ENCODE results near the gene OR51V1.
"Not testable (repeated sequence)": the region's sequence is repeated elsewhere in the genome, so short reads cannot be mapped to it uniquely, and the experiment has no call there.

OR51V1 gene, protein sequence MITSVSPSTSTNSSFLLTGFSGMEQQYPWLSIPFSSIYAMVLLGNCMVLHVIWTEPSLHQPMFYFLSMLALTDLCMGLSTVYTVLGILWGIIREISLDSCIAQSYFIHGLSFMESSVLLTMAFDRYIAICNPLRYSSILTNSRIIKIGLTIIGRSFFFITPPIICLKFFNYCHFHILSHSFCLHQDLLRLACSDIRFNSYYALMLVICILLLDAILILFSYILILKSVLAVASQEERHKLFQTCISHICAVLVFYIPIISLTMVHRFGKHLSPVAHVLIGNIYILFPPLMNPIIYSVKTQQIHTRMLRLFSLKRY

DNA sequence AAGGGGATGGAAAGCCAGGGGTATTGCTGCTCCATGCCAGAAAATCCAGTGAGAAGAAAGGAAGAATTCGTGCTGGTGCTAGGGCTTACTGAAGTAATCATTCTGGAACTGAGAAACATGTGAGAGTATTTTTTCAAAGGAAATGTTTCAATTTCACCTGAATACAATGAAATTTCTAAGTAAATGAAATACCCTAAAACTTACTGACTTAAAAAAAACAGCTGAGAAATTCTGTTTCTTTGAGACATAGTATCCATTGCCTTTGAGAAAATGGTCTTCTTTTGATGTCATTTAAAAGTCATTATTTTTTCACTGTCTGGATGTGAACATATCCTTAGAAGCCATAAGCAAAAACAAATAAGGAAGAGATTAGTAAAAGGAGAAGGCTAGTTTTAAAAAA lies at the start of gene OR51V1:
Gene OR51V1, minus strand, starts transcription at position 101 of the 400 bp plus-strand sequence. Its CDS starts 0 bp downstream, at position 101.
- no peak within 1 kb of the TSS for H3K4me3 ChIP-seq (ENCODE audit: low read length)
- TF ChIP-seq ZNF274 (IDR thresholded peaks at IDR 0.05; ENCODE audit: low read depth, low read length), result no peak

DNA sequence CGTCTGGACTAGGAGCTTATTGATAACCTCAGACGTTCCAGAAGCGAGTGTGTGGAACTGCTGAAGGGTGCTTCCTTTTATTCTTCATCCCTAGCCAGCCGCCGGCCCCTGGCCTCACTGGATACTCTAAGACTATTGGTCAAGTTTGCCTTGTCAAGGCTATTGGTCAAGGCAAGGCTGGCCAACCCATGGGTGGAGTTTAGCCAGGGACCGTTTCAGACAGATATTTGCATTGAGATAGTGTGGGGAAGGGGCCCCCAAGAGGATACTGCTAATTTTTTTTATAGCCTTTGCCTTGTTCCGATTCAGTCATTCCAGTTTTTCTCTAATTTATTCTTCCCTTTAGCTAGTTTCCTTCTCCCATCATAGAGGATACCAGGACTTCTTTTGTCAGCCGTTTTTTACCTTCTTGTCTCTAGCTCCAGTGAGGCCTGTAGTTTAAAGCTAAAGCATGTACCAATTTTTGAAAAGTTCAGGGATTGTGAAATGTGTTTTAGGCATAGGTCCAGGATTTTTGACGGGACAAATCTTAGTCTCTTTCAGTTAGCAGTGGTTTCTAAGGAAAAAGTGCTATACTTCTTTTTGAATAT lies 49.4 kb upstream of the OR51V1 start, which contains the start of gene HBG1:
Gene HBG1, minus strand, starts transcription at position 51 of the 590 bp plus-strand sequence. CDS start 53 bp downstream, outside the sequence.
- not testable (repeated sequence) for H3K4me3 ChIP-seq (ENCODE audit: low read length)

DNA sequence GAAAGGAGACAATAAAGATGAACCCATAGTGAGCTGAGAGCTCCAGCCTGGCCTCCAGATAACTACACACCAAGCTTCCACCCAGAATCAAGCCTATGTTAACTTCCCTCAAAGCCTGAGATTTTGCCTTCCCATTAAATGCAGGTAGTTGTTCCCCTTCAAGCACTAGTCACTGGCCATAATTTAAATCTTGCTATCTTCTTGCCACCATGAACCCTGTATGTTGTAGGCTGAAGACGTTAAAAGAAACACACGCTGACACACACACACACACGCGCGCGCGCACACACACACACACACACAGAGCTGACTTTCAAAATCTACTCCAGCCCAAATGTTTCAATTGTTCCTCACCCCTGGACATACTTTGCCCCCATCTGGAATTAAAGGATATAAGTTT lies 48.0 kb upstream of the OR51V1 start:
- not testable (repeated sequence) for H3K4me3 ChIP-seq (ENCODE audit: low read length)

DNA sequence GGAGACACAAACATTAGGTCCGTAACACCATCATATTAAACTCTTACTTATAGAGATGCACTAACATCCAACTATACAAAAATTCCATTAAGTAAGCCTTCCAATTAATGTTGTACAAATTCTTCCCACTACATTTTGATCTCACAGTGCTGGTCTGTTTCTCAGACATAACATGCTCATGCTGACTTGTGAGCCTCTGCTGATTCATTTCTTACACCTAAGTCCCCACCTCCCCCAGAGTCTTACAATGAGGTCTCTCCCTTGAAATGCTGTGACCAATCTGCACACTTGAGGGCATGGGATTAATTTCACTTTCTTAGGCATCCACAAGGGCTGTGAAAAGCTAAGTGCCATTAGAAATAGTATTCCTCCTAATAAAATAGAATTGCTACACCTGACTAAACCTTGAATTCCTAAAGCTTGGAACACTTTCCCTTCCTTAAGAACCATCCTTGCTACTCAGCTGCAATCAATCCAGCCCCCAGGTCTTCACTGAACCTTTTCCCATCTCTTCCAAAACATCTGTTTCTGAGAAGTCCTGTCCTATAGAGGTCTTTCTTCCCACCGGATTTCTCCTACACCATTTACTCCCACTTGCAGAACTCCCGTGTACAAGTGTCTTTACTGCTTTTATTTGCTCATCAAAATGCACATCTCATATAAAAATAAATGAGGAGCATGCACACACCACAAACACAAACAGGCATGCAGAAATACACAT lies 47.1 kb upstream of the OR51V1 start:
- TF ChIP-seq ZNF274 (IDR thresholded peaks at IDR 0.05; ENCODE audit: low read depth, low read length), result no peak

DNA sequence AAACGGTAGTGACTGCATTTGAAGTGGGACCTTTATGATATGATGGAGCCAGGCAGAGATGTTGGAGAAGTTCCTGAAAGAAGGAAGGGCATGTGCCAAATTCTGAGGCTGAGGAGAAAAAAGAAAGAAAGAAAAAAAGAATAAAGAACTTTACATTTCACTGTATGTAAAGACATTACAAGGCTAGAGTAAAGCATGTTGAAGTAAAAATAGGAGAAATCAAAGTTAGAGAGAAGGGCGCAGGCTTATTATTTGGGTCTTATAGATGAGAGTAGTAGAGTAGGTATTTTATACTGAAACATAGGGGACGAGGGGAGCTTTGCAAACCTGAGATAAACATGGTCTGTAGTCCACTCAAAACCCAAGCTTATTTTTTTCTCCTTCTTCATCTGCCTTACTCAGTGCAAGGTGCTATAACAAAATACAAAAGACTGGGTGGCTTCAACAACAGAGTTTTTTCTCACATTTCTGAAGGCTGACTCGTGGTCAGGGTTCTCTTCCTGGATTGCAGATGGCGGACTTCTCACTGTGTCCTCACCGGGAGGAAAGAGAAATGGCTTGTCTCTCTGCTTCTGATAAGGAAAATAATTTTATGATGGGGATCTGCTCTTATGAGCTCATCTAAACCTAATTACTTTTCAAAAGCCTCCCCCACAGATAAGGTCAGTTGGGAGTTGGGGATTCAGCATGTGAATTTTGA lies 46.4 kb upstream of the OR51V1 start:
- H3K4me3 ChIP-seq (ENCODE audit: low read length), result no peak overlapping the region
- TF ChIP-seq ZNF274 (IDR thresholded peaks at IDR 0.05; ENCODE audit: low read depth, low read length), result no peak

More for the DNA sequence above, 47.1 kb upstream of the OR51V1 start:
- H3K4me3 ChIP-seq (ENCODE audit: low read length), result no peak overlapping the region

DNA sequence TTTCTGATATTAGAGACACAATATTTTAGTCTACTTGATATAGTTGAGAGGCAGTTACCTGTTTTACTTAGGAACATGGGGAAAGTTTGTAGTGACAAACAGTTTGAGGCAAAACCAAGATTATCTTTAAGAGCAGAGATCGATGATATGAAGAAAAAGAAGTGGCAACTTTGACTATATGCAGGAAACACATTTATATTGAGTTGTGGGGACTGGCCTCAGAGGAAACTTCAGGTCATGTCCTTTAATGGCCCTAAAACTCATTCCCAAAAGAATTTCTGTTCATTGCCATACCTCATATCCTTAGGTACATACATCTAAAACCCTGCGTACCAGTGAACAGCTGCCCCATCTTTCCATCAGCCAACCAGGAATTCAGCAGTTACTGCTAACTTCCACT lies 44.7 kb upstream of the OR51V1 start:
- no peak overlapping the region for H3K4me3 ChIP-seq (ENCODE audit: low read length)
- TF ChIP-seq ZNF274 (IDR thresholded peaks at IDR 0.05; ENCODE audit: low read depth, low read length), result no peak

DNA sequence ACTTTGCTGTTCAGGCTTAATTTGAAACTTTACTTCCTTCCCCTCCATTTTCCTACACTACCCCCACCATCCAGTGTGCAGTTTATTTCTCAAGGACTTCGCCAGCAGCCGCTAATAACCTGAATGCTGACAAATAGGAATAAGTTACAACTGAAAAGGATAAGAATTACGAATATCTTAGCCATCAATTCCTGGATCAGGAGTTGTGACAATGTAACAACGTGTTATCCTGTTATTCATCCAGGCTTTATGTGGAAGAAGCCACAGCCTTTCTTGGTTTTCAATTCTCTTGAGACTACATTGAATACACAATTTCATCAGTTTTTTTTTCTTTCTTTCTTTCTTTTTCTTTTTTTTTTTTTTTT lies 43.3 kb upstream of the OR51V1 start:
- no peak for TF ChIP-seq ZNF274 (IDR thresholded peaks at IDR 0.05; ENCODE audit: low read depth, low read length)
- no peak overlapping the region for H3K4me3 ChIP-seq (ENCODE audit: low read length)

DNA sequence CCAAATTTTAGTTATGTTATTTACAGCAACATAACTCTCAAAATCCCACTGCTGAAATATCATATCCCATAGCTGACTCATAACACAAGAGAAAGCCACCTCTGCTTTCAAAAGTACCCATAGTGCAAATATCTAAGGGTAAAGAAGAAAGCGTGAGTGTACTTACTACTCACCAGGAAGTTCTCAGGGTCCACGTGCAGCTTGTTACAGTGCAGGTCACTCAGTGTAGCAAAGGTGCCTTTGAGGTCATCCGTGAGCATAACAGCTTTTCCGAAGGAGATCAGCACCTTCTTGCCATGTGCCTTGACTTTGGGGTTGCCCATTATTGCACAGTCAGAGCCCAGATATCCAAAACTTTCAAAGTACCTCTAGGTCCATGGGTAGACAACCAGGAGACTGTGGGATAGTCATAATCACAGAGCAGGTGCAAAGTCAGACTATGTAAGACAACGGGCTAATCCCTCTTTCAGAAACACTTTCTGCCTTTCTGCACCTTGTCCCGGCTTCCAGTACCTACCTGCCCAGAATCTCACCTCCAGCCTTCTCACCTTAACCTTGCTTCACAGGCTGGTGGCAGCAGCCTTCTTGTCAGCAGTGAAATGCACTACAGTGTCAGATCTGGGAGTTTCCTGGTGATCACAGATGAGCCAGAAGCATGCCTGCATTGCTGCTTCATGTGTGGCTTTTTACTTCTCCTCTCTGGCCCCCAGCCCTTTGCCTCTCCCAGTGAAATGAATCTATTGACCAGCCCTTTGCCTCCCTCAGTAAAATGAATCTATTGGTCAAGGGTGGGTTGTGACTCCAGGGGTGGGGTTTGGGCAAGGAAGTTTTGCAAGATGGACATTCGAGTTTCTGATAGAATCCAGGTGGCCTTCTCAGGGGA lies 42.7 kb upstream of the OR51V1 start:
- no peak for TF ChIP-seq ZNF274 (IDR thresholded peaks at IDR 0.05; ENCODE audit: low read depth, low read length)
- no peak overlapping the region for H3K4me3 ChIP-seq (ENCODE audit: low read length)

DNA sequence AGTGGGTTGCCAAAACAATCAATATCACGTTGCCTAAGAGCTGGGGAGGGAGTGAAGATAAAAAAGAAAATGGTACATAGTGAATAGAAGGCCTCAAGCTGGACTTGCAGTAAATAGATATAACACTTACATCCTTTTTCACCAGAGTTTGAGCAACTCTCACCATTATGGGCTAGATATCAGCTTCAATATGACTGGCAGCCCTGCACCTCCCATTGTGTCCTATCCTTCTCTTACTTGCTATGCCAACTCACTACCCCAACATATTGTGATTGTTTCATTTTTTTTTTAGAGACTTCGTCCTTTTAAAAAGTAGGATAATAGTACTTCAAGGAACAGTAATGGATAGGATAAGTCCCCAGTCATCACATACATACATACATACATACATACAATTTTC lies 41.7 kb upstream of the OR51V1 start:
- TF ChIP-seq ZNF274 (IDR thresholded peaks at IDR 0.05; ENCODE audit: low read depth, low read length), result no peak
- no peak overlapping the region for H3K4me3 ChIP-seq (ENCODE audit: low read length)

DNA sequence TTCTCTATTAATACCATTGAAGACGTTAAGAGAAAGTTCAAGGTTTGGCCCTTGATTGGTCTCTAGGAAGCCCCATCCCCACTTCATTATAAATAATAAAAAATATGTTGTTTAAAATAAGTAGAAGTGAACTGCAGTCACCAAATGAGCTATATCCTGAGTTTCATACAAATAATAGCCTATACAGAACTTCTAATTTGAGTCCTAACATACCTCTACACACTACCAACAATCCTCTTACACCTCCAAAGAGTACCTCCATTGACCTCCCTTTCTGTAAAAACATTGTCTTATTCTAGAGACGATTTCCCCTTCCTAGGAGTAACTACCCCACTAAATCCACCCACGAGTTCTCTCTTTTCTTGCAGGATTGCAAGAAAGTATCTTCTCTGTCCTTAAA lies 41.0 kb upstream of the OR51V1 start:
- TF ChIP-seq ZNF274 (IDR thresholded peaks at IDR 0.05; ENCODE audit: low read depth, low read length), result no peak
- no peak overlapping the region for H3K4me3 ChIP-seq (ENCODE audit: low read length)

DNA sequence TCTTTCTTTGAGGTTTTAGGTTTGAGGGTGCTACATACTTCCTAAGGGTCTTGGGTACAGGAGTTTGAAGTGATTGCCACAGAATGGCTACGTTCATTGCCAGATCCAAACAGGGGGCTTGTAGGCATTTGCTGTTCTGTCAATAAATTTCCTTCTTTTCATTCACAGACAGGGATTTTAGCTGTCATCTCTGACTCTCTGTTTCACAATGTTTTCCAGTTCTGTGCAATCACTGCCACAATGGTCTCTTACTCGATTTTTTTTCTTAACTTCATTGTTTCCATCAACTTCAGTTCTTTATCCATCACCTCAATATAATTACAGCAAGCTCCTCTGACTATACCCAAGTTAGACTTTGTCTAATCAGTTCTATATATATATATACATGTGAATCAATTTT lies 40.0 kb upstream of the OR51V1 start:
- H3K4me3 ChIP-seq (ENCODE audit: low read length), result no peak overlapping the region
- no peak for TF ChIP-seq ZNF274 (IDR thresholded peaks at IDR 0.05; ENCODE audit: low read depth, low read length)

DNA sequence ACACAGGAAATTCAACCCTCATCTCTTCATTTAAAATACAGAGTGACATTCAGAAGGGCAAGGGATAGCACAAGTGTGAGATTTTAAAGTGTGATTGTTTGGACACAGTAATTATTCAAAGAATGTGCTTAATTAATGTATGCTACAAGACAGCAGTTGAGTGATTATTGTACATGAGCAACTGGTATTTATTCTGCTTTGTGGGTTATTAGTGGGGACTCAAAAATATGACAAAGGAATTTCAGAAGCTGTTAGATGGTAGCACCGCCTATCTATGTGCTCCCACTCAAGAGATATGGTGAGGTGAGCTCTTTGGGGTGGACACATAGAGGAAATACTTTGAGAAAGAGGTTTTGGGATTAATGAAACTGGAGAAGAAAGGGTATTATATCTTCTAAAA lies 39.6 kb upstream of the OR51V1 start:
- no peak overlapping the region for H3K4me3 ChIP-seq (ENCODE audit: low read length)
- TF ChIP-seq ZNF274 (IDR thresholded peaks at IDR 0.05; ENCODE audit: low read depth, low read length), result no peak

DNA sequence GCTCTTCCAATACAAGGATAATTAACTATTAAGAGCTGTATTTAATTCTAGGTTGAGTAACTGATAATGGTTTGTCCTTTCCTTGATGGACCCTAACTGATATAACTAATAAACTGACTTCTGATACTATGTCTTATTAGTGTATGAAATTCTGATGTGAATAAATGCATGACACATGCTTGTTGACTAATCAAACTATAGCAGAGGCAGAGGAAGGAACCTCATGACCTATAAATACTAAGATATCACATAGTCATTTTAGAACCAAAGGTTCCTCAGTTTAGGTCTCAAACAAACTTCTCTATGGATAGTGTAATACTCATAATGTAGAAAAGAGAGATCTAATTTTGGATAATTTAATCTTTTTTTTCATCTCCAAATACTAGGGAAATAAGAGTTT lies 38.6 kb upstream of the OR51V1 start:
- no peak for TF ChIP-seq ZNF274 (IDR thresholded peaks at IDR 0.05; ENCODE audit: low read depth, low read length)
- no peak overlapping the region for H3K4me3 ChIP-seq (ENCODE audit: low read length)

DNA sequence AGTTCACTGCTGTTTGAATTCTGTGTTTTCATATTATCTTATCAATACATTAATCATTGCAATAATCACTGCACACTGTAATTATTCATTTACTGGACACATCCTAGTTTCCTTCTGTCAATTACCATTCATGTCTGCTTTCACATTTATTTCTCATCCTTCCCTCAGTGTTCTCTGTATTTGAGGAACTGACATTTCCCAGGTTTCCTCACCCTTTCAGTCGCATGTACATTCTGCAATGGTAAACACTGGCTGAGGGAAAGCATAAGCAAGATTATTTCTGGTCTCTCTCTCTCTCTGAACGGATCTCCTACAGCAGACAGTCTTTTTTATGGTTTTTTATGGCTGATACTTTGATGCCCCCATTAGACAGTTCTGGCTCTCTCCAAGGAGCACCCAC lies 38.0 kb upstream of the OR51V1 start:
- H3K4me3 ChIP-seq (ENCODE audit: low read length), result no peak overlapping the region
- no peak for TF ChIP-seq ZNF274 (IDR thresholded peaks at IDR 0.05; ENCODE audit: low read depth, low read length)
